Smooth muscle cell (in vitro differentiated cells): ENCODE measurements around the gene NLGN1. TPM values are rescaled to one million over a fixed set of nuclear protein-coding genes. Genes with fewer than 3 reads are reported as not detected.

Experiments used
- DNase-seq: peaks from one replicate; lab custom pipeline; 2025; ENCODE audit not compliant: unreplicated experiment; lab: John Stamatoyannopoulos, UW
- H2AFZ ChIP-seq: fragments of 200-600 bp; sonication (generic); 2 replicates; pipeline ENCODE4 v1.6.0; 2016; ENCODE audit warnings: antibody characterized with exemption, low read depth, mild to moderate bottlenecking
- H3F3A ChIP-seq: fragments of 200-600 bp; sonication (generic); 2 replicates; pipeline ENCODE4 v1.6.0; 2017; ENCODE audit warnings: antibody characterized with exemption, low read depth
- H3K27ac ChIP-seq: fragments of 200-600 bp; sonication (generic); 2 replicates; pipeline ENCODE4 v1.5.1; 2016; ENCODE audit warnings: low read depth, mild to moderate bottlenecking
- H3K27me3 ChIP-seq: fragments of 200-600 bp; sonication (generic); 2 replicates; pipeline ENCODE4 v1.6.1; 2016; ENCODE audit warnings: low read depth, mild to moderate bottlenecking
- H3K36me3 ChIP-seq: fragments of 200-600 bp; sonication (generic); 2 replicates; pipeline ENCODE4 v1.5.1; 2016; ENCODE audit warnings: low read depth
- H3K4me1 ChIP-seq: fragments of 200-600 bp; sonication (generic); 2 replicates; pipeline ENCODE4 v1.5.1; 2016; ENCODE audit warnings: low read depth
- H3K4me2 ChIP-seq: fragments of 200-600 bp; sonication (generic); 2 replicates; pipeline ENCODE4 v1.6.0; 2016; ENCODE audit warnings: mild to moderate bottlenecking
- H3K4me3 ChIP-seq: fragments of 200-600 bp; sonication (generic); 2 replicates; pipeline ENCODE4 v1.5.1; 2016; ENCODE audit warnings: mild to moderate bottlenecking
- H3K79me2 ChIP-seq: fragments of 200-600 bp; sonication (generic); 2 replicates; pipeline ENCODE4 v1.6.0; 2016; ENCODE audit warnings: low read depth, mild to moderate bottlenecking
- H3K9ac ChIP-seq: fragments of 200-600 bp; sonication (generic); 2 replicates; pipeline ENCODE4 v1.6.0; 2016; ENCODE audit warnings: low read depth
- H3K9me3 ChIP-seq: fragments of 200-600 bp; sonication (generic); replicated peaks from 2 replicates; pipeline ENCODE4 v1.5.1; 2016; ENCODE audit warnings: low read depth
- H4K20me1 ChIP-seq: fragments of 200-600 bp; sonication (generic); 2 replicates; pipeline ENCODE4 v1.6.0; 2016; ENCODE audit warnings: low read depth
- CTCF ChIP-seq: fragments of 200-600 bp; sonication (generic); IDR thresholded peaks from 2 replicates; pipeline ENCODE4 v1.5.1; 2017; ENCODE audit warnings: borderline replicate concordance, mild to moderate bottlenecking, antibody characterized with exemption; ENCODE audit not compliant: insufficient read depth, poor library complexity, severe bottlenecking
- WGBS: methylation state at CpG from one replicate; pipeline ENCODE4 v1.1.7; 2016; ENCODE audit warnings: low lambda C conversion rate; 5-methylcytosine and 5-hydroxymethylcytosine counted together
- polyA plus RNA-seq: library from polyadenylated mRNA; unstranded; fragments of >200 nt; fragmentation: Nextera tagmentation; extraction: Ambion mirVana; gene quantifications from 2 replicates; pipeline ENCODE4 v1.2.1, GENCODE V29; 2016
- total RNA-seq: library from RNA; depleted of rRNA; stranded (reverse); fragments of >200 nt; gene quantifications from 2 replicates; pipeline ENCODE4 v1.2.3, GENCODE V29; 2014

The NLGN1 gene
- total and polyA plus RNA-seq, 2 experiments from 2014 or later, result 0.04 TPM; not detected in 1

- Histone ChIP-seq H3K36me3 (no peaks in the 10 kb centered on the region), H3K27me3 (no peaks in the 10 kb centered on the region), H2AFZ (no peak overlapping the region), H3K9ac (no peak overlapping the region), H3K4me3 (no peak overlapping the region), H3K27ac (no peak overlapping the region), H3K4me2 (no peak overlapping the region), H3K9me3 (no peaks in the 10 kb centered on the region), H3F3A (no peaks in the 10 kb centered on the region), H3K79me2 (no peaks in the 10 kb centered on the region), H4K20me1 (no peaks in the 10 kb centered on the region), H3K4me1 (no peaks in the 10 kb centered on the region)
- 84% methylated on average over 12 of the region's 12 CpGs for WGBS
- DNase-seq, result no peak
- no peak for TF ChIP-seq CTCF
These were observed 835.3 kb downstream of the NLGN1 start for GRCh38 chr3:174232658-174233429.

- no peak overlapping the region for H2AFZ ChIP-seq
- H3K4me1 ChIP-seq, result no peaks in the 10 kb centered on the region
- no peak overlapping the region for H3K4me2 ChIP-seq
- no peak overlapping the region for H3K4me3 ChIP-seq
- H3K36me3 ChIP-seq, result no peaks in the 10 kb centered on the region
- no peak for TF ChIP-seq CTCF
- no peaks in the 10 kb centered on the region for H3K27me3 ChIP-seq
- no peaks in the 10 kb centered on the region for H3K79me2 ChIP-seq
- 97% methylated on average over 2 of the region's 2 CpGs for WGBS
- H4K20me1 ChIP-seq, result no peaks in the 10 kb centered on the region
- DNase-seq, result no peak
- H3K9ac ChIP-seq, result no peak overlapping the region
- H3F3A ChIP-seq, result no peaks in the 10 kb centered on the region
- no peak overlapping the region for H3K27ac ChIP-seq
- no peaks in the 10 kb centered on the region for H3K9me3 ChIP-seq
These were observed 836.0 kb downstream of the NLGN1 start for GRCh38 chr3:174233511-174233910.

- Histone ChIP-seq H3K79me2 (no peaks in the 10 kb centered on the region), H3K4me1 (no peaks in the 10 kb centered on the region), H3K9me3 (no peaks in the 10 kb centered on the region), H4K20me1 (no peaks in the 10 kb centered on the region), H3F3A (no peaks in the 10 kb centered on the region), H3K4me3 (no peak overlapping the region), H3K9ac (no peak overlapping the region), H3K27me3 (peaks cover 24% of the 10 kb centered on the region), H3K27ac (no peak overlapping the region), H3K4me2 (no peak overlapping the region), H2AFZ (no peak overlapping the region), H3K36me3 (no peaks in the 10 kb centered on the region)
- no peak for DNase-seq
- TF ChIP-seq CTCF, result no peak
- 93% methylated on average over 10 of the region's 10 CpGs for WGBS
These were observed 844.9 kb downstream of the NLGN1 start for GRCh38 chr3:174242311-174243041.

GRCh38 chr3:174243171-174243570 lies 845.6 kb downstream of the NLGN1 start:
- no peaks in the 10 kb centered on the region for H3K36me3 ChIP-seq
- H3K27ac ChIP-seq, result no peak overlapping the region
- H3K4me1 ChIP-seq, result no peaks in the 10 kb centered on the region
- WGBS, result 17% methylated on average over 2 of the region's 2 CpGs
- no peaks in the 10 kb centered on the region for H3F3A ChIP-seq
- no peak for DNase-seq
- H3K4me2 ChIP-seq, result peak overlapping the region; percentile 23
- H3K9me3 ChIP-seq, result no peaks in the 10 kb centered on the region
- no peaks in the 10 kb centered on the region for H4K20me1 ChIP-seq
- H3K9ac ChIP-seq, result no peak overlapping the region
- H3K4me3 ChIP-seq, result no peak overlapping the region
- no peak for TF ChIP-seq CTCF
- H3K79me2 ChIP-seq, result no peaks in the 10 kb centered on the region
- H2AFZ ChIP-seq, result no peak overlapping the region
- peaks cover 24% of the 10 kb centered on the region for H3K27me3 ChIP-seq
